GM12865 (cell line): ENCODE results near the gene PRKAR1B.
"Not testable (repeated sequence)": the region's sequence is repeated elsewhere in the genome, so short reads cannot be mapped to it uniquely, and the experiment has no call there.

Experiments used
- DNase-seq: peaks from one replicate; pipeline ENCODE4 v3.0.0; 2010; ENCODE audit warnings: low read depth
- H3K4me3 ChIP-seq: 2 replicates; pipeline ENCODE4 v1.5.1; 2011; ENCODE audit warnings: mild to moderate bottlenecking, low read depth, low read length, control low read depth
- CTCF ChIP-seq: IDR thresholded peaks from 2 replicates; pipeline ENCODE4 v1.5.1; 2011; ENCODE audit warnings: low read length, control low read depth, low read depth, inconsistent platforms; ENCODE audit not compliant: insufficient read depth; ENCODE audit errors: missing control alignments

PRKAR1B gene

GRCh38 chr7:746155-747061 is 19.3 kb upstream of the PRKAR1B start:
- H3K4me3 ChIP-seq: no peak overlapping the region
- no peak for TF ChIP-seq CTCF
- DNase-seq: no peak

- TF ChIP-seq CTCF: no peak
- H3K4me3 ChIP-seq: no peak overlapping the region
- DNase-seq: no peak
These were observed 18.5 kb upstream of the PRKAR1B start for GRCh38 chr7:745431-746154.

DNA sequence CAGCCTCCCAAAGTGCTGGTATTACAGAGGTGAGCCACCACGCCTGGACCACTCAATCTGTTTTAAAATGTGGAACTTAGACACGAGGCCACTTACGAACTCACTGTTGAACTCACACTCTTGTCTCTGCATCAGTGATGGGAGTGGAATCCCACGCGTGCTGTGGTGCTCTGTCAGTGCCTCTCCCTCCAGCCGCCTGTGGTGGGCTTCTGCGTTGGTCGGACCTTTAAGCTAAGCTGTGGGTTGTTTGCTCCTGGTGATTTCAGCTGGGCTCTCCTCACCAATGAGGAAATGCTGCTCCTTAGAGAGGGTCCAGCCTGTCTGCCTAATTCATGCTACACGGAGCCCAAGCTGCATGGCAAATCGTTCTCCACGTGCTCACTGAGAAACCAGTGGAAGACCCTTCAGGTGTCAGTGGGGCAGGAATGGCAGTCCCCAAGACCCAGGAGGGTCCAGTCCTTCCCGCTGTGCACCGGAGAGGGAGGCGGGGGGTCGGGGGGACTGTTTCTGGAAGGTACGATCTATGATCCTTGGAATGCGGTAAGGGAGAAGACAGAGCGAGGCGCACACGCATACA is 17.9 kb upstream of the PRKAR1B start:
- H3K4me3 ChIP-seq: no peak overlapping the region
- DNase-seq: no peak
- no peak for TF ChIP-seq CTCF

DNA sequence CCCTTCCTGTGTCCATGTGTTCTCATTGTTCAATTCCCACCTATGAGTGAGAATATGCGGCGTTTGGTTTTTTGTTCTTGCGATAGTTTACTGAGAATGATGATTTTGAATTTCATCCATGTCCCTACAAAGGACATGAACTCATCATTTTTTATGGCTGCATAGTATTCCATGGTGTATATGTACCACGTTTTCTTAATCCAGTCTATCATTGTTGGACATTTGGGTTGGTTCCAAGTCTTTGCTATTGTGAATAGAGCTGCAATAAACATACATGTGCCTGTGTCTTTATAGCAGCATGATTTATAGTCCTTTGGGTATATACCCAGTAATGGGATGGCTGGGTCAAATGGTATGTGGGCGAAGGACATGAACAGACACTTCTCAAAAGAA is 17.0 kb upstream of the PRKAR1B start:
- not testable (repeated sequence) for DNase-seq, H3K4me3 ChIP-seq

DNA sequence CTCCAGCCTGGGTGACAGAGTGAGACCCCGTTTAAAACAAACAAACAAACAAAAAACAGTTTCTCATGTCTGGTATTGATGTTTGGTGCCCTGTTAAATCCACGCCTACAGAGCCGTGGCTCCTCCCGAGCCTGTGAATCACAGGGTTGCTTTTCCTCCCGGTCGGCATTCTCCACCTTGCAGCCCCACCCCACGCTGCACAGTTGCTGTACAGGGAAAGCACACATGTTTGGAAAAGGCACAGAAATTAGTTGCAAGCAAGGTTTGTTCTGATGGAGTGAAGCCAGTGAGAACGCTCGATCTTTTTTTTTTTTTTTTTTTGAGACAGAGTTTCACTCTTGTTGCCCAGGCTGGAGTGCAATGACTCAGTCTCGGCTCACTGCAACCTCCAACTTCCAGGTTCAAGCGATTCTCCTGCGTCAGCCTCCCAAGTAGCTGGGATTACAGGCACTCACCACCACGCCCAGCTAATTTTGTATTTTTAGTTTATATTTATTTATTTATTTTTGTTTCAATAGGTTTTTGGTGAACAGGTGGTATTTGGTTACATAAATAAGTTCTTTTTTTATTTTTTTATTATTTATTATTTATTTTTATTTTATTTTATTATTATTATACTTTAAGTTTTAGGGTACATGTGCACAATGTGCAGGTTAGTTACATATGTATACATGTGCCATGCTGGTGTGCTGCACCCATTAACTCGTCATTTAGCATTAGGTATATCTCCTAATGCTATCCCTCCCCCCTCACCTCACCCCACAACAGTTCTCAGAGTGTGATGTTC is 16.5 kb upstream of the PRKAR1B start:
- H3K4me3 ChIP-seq, DNase-seq: not testable (repeated sequence)

GRCh38 chr7:742791-743190 is 15.7 kb upstream of the PRKAR1B start:
- no peak overlapping the region for H3K4me3 ChIP-seq
- no peak for DNase-seq
- no peak for TF ChIP-seq CTCF

DNA sequence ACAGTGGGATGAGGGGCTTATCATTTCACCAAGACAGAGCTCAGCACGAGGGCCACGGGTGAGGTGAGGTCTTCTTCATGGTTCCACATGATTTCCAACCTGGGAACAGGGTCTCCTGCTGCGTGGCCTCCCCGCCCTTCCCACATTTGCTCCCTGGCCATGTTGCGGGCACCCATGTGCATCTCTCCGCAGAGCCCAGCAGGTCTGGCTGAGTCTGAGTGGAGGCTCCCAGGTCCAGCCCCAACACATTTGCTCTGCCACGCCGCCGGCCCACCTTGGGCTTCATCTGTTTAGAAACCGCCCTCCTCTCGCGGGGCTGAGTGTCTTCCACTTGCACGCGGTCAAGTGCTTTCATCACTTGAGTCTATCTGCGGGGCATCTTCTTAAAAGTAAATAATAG is 14.8 kb upstream of the PRKAR1B start:
- no peak overlapping the region for H3K4me3 ChIP-seq
- TF ChIP-seq CTCF: no peak
- no peak for DNase-seq
